GM12873 (cell line): ENCODE measurements around the gene BCR.

Experiments
- CTCF ChIP-seq: IDR thresholded peaks from 2 replicates; pipeline ENCODE4 v1.5.1; 2012; ENCODE audit warnings: low read depth, mild to moderate bottlenecking, moderate library complexity, low read length, control low read depth; ENCODE audit not compliant: insufficient read depth; ENCODE audit errors: missing control alignments

The BCR gene

GRCh38 chr22:23237841-23238240, 57.5 kb downstream of the BCR start:
- no peak for TF ChIP-seq CTCF

- no peak for TF ChIP-seq CTCF
Observed at GRCh38 chr22:23238707-23239106, 58.4 kb downstream of the BCR start.

- no peak for TF ChIP-seq CTCF
Observed at GRCh38 chr22:23239429-23239828, 59.1 kb downstream of the BCR start.

GRCh38 chr22:23240639-23241389, 60.5 kb downstream of the BCR start:
- peak; percentile 32 for TF ChIP-seq CTCF

GRCh38 chr22:23241562-23242472, 61.5 kb downstream of the BCR start:
- no peak for TF ChIP-seq CTCF

GRCh38 chr22:23242473-23243001, 62.2 kb downstream of the BCR start:
- no peak for TF ChIP-seq CTCF

GRCh38 chr22:23243006-23243573, 62.8 kb downstream of the BCR start:
- TF ChIP-seq CTCF: no peak
